ENCODE results near the gene OR6X1.
"Not testable (repeated sequence)": the region's sequence is repeated elsewhere in the genome, so short reads cannot be mapped to it uniquely, and the experiment has no call there.

The OR6X1 gene

DNA sequence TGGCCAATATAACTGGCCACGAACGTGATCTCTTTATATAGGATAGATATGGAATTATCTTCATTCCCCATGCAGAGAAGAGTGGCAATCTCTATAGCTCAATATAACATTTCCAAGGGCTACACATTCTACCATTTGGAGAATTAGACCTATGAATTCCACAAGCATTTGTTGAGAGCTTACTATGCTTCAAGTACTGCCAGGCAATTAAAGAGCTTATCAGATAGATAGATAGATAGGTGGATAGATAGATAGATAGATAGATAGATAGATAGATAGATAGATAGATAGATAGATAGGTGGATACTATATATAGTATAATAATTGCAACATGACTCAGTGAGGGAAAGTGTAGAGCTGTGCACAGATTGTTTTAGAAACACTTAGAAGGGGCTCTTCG, 1.5 kb upstream of the OR6X1 start:
- no peak for TF ChIP-seq ZFX (IDR thresholded peaks at IDR 0.05; ENCODE audit: borderline replicate concordance)
- TF ChIP-seq, protein P1, sequence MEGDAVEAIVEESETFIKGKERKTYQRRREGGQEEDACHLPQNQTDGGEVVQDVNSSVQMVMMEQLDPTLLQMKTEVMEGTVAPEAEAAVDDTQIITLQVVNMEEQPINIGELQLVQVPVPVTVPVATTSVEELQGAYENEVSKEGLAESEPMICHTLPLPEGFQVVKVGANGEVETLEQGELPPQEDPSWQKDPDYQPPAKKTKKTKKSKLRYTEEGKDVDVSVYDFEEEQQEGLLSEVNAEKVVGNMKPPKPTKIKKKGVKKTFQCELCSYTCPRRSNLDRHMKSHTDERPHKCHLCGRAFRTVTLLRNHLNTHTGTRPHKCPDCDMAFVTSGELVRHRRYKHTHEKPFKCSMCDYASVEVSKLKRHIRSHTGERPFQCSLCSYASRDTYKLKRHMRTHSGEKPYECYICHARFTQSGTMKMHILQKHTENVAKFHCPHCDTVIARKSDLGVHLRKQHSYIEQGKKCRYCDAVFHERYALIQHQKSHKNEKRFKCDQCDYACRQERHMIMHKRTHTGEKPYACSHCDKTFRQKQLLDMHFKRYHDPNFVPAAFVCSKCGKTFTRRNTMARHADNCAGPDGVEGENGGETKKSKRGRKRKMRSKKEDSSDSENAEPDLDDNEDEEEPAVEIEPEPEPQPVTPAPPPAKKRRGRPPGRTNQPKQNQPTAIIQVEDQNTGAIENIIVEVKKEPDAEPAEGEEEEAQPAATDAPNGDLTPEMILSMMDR (IDR thresholded peaks at IDR 0.05), result no peak
- H3K27ac ChIP-seq, result no peak overlapping the region

DNA sequence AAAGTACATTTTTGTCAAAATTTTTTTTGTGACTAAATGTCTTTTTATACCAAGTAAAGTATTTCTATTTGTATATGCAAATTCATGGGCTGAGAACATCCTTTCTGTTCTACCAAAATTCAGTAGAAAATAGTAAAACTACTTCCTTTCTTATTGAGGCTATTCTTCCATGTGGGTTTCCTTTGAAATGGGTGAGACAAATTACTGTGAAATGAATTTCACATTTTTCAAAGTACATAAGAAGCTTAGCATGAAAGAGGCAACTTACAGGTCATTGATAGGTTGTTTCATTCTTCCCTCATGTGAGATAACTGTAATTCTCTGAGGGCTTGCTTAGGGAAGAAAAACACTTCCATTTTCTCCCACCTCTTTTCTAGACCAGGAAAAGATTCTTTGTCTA, 1.0 kb upstream of the OR6X1 start:
- no peak overlapping the region for H3K27ac ChIP-seq
- TF ChIP-seq, protein P1 (IDR thresholded peaks at IDR 0.05), result no peak
- no peak for TF ChIP-seq ZFX (IDR thresholded peaks at IDR 0.05; ENCODE audit: borderline replicate concordance)

DNA sequence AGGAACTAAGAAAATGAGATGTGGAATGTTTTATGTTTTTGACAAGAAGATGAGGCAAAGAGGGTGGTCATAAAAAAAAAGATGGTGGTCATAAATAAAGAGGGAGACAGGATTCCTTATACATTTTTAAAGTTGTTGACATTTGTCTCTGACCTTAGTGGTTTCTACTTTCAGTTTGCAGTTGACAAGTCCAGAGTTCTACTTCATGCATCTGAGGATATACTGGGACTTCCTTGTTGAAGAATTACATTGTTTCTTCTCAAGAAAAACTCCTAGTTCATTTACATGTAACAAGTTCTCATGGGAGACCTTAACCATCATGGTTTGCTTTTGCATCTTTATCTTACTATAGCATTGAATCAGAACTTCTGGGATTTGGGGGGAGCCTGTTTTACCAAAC, 1.2 kb downstream of the OR6X1 start:
- no peak overlapping the region for H3K27ac ChIP-seq
- TF ChIP-seq ZFX (IDR thresholded peaks at IDR 0.05; ENCODE audit: borderline replicate concordance), result no peak
- TF ChIP-seq, protein P1 (IDR thresholded peaks at IDR 0.05), result no peak

DNA sequence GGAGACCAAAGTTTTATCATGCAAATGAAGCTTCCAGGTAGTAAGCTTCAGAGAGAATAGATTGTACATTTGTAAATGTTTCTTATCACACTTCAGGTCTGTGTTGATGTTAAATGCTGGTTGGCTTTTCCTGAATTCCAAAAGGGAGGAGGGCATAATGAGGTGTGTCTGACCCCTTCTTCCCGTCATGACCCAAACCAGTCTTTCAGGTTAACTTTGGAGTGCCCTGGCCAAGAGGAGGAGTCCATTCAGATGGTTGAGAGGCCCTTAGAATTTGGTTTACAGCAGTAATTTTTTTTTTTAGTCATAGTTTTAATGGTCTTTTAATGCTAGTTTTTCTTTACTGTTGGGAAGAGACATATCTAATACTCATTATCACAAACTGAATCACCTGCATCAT, 2.5 kb downstream of the OR6X1 start:
- TF ChIP-seq, protein P1 (IDR thresholded peaks at IDR 0.05), result no peak
- no peak for TF ChIP-seq ZFX (IDR thresholded peaks at IDR 0.05; ENCODE audit: borderline replicate concordance)
- no peak overlapping the region for H3K27ac ChIP-seq

DNA sequence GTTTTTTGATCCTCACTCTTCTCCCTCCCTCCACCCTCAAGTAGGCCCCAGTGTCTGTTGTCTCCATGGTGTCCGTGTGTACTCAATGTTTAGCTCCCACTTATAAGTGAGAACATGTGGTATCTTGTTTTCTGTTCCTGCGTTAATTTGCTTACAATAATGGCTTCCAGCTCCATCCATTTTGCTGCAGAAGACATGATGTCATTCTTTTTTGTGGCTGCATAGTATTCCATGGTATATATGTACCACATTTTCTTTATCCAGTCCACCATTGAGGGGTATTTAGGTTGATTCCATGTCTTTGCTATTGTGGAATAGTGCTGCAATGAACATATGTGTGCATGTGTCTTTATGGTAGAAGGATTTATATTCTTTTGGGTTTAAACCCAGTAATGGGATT, 6.0 kb downstream of the OR6X1 start:
- not testable (repeated sequence) for H3K27ac ChIP-seq

DNA sequence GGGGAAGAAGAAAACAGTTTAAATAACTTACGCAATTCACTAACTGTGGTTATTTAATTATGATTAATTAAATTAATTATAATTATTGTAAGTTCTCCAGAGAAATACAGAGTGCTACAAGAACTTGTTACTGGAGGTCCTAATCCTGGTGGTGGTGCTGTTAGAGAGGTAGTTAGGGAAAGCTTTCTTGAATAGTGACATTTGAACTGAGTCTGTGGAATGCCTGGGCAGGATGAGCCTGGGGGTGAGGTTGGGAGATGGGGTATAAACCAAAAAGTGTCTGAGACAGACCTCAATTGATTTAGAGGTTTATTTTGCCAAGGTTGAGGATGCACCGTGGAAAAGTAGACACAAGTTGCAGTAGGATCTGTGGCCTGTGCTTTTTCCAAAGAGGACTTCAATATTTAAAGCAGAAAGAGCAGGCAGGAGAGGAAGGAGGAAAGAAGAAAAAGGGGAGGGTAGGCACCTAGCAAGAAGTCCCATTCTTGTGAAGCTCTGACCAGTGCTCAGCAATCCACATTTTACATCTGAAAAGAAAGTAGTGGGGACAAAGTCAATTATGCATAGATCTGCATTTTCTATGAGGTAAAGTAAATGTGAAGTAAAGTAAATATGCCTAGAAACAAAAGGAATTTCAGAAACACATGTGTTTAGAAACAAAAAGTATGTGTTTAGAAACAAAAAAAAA, 8.4 kb downstream of the OR6X1 start:
- TF ChIP-seq ZFX (IDR thresholded peaks at IDR 0.05; ENCODE audit: borderline replicate concordance), result no peak
- TF ChIP-seq, protein P1 (IDR thresholded peaks at IDR 0.05), result no peak
- no peak overlapping the region for H3K27ac ChIP-seq

DNA sequence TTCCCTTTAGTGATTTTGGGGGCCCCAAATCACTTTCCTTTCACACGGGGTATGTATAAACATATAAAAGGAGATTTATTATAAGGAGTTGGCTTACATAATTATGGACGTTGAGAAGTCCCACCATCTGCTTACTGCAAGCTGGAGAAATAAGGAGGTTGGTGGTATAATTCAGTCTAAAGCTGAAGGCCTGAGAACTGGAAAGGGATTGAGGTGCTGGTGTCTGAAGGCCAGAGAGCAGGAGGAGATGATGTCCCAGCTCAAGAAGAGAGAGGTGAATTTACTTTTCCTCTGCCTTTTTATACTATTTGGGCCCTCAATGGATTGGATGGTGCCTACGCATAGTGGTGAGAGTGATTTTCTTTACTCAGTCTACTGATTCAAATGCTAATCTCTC, 11.6 kb downstream of the OR6X1 start:
- H3K27ac ChIP-seq, result no peak overlapping the region
- TF ChIP-seq ZFX (IDR thresholded peaks at IDR 0.05; ENCODE audit: borderline replicate concordance), result no peak
- TF ChIP-seq, protein P1 (IDR thresholded peaks at IDR 0.05), result no peak
